Measurements from ENCODE around the gene ITPKB.
A peak's percentile ranks its signal among the peaks of the same experiment; 100 is the strongest.

ITPKB gene

DNA sequence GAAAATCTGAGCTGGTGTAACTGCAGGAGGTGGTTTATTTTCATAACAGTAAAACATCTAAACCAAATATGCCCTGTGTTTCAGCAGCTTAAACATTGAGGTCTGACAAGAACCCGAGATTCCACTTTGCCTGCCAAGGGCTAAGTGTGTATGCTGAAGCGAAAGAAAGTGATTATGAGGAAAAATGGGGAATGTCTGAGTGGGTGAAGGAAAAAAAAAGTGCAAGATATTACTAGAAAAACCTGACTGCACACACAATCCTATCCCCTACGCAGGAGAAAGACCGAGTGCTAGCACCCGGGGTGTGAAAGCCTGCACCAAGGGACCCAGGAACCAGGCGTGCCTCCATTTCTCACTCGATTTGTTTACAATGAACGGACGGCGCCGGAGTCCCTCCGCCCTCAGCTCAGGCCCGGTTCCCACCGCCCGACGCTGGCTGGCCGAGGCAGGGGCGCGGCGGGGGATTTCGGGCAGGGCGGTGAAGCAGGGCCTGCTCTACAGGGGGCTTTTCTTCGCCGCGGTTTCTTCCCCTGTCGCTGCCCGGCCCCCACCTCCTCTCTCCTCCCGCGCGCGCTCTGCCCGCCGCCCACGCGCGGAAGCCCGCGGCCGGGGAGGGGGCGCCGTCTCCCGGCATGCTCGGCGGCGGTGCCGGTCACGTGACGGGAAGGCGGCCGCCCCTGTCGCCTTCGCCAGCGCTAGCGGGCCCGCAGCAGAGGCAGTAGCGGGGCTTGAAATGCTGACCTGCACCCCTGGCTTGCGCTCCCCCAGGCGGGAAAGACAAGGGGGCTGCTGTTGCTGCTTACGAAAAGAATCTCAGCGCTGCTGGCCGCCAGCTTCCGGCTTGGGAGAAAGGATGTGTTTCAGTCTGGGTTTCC, 35.9 kb downstream of the ITPKB start:
- peak; percentile 52 to 80 (median 64) for DNase-seq

GRCh38 chr1:226702318-226702956, 36.6 kb downstream of the ITPKB start:
- no peak for DNase-seq

DNA sequence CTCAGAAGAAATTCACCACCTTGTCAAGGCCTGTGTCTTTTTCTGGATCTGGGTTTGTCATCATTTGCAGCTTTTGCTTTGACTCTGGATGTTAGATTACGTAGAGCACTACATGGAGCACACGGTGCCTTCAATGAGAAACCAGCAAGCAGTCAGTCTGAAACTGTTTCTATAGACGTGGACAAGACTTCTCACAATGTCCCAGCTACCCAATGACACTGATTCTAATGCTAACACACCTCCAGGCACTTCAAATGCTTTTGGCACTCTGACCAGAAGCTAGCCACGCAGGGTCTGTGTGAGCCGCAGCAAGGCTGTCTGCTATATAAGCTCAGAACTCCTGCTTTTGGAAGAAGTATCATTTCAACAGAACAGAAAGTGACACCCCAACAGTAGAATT, 38.2 kb downstream of the ITPKB start:
- DNase-seq, result no peak

DNA sequence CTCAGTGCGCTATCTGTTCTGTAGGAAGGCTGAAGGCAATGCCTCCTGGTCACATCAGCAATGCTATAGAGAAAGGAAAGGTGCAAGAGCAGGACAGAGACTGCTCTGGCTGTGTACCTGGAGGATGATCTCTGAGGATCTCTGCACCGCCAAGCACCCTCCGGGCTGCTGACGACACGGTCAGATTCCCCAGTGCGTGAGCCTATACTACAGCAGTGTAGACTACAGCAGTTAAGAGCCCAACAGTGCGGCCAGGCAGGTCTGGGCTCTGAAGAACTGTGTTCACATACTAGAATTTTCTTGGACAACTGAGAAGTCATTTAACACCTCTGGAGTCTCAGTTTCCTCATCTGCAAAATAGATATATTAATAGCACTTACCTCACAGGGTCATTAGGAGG, 39.9 kb downstream of the ITPKB start:
- no peak for DNase-seq

DNA sequence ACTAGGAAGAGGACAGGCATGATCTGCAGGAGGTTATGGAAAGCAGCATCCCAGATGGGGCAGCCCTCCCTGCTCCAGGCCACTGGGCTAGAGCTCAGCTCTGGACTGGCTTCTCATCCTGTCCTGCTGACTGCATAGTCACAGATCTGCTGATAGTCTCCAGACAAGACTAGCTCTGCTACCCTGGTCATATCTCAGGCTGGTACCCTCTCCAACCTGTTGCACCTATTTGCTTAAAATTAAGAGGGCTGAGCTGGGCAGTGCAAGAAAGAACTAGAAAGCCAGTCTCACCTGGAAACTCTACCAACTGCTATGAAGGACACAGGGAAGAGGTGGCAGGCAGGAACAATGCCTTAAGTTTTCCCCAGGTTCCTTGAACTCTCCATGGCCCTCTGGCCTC, 40.4 kb downstream of the ITPKB start:
- DNase-seq, result no peak

DNA sequence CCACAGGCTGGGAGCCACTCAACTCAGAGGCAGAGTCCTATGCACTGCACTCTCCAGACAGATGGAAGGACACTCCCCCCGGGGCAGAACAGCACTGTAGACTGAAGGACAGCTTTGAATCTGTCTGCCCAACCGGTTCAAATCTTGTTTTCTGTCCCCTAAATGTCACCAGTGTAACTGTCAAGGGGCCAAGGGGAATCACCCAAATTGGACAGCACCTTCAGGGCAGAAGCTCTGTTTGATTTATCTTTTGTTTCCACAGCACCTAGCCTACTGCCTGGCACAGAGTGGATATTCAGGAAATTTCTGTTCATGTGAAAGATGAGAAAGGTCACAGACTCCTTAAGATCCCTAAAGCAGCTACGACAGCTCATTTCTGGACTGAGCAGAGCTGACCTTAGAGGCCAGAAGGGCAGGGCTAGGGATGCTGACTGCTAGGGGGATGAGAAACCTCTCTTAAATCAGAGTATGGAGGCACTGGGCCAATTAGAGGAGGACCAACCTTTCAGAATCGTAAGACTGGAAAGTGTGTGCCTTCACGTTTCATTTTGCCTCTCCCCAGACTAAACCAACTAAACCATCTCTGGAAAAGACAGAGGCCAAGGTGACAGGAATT, 41.0 kb downstream of the ITPKB start:
- no peak for DNase-seq

- no peak for DNase-seq
These were observed 41.7 kb downstream of the ITPKB start for GRCh38 chr1:226697151-226697928.

DNA sequence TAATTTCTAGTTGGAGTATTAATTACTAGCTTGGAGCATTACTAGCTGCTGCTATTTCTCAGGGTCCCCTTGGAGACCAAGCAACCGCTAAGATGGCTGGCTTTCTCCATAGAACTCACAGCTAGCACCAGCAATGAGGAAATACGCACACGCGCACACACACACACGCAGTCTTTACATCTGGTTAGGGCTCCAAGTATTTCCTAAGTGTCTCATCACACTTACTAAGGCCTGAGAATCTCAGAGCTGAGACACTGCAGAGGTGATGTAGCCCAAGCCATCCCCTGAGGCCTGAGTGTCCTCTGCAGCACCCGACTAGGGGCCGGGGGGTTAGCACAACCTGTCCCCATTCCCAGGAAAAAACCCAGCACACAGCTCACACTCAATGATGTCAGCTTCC, 42.5 kb downstream of the ITPKB start:
- no peak for DNase-seq

DNA sequence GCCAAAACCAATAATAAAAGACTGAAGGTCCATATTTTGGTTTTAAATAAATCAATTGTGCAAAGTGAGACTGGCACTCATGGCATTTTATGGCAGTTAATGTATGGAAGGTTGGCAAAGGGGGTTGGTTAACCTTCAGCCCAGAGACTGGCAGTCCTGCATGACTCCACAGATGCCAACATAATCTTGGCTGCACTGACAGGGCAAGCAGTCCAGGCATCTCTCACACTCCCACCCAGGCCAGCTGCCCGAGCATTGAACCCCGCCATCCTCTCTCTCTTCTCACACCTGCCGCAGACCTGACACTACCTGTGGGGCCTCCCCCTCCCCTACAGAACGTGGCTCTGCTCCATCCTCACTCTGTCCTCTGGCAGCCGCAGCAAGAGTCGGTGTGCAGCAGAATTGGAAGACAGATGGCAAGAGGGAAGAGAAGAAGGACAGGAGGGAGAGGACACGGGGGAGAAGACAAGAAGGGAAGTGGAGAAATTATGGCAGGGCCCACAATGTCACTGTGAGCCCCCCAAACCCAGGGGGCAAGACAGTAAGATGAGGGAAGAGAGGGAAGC, 43.7 kb downstream of the ITPKB start:
- DNase-seq, result no peak

- DNase-seq, result no peak
These were observed 46.3 kb downstream of the ITPKB start for GRCh38 chr1:226692823-226693222.

- no peak for DNase-seq
These were observed 46.9 kb downstream of the ITPKB start for GRCh38 chr1:226692051-226692792.

GRCh38 chr1:226691247-226691646, 47.8 kb downstream of the ITPKB start:
- no peak for DNase-seq

DNA sequence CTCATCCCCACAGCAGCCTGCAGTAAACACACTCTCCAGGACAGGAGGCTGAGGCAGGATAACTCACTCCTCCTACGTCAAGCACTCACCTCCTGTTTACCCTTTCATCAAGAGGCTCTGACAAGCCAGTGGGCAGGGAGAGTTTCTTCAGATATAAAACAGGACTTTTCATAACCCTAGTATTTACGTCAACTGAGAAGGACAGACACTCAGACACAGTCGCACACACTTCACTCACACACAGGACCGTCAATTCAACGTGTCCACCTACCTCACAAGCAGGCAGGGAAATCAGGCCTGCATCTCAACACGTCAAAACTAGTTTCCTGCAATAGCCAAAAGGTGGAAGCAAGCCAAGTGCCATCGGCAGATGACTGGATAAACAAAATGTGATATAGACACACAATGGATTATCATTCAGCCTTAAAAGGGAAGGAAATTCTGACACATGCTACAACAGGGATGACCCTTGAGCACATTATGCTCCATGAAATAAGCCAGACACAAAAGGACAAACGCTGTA, 48.6 kb downstream of the ITPKB start:
- no peak for DNase-seq

DNA sequence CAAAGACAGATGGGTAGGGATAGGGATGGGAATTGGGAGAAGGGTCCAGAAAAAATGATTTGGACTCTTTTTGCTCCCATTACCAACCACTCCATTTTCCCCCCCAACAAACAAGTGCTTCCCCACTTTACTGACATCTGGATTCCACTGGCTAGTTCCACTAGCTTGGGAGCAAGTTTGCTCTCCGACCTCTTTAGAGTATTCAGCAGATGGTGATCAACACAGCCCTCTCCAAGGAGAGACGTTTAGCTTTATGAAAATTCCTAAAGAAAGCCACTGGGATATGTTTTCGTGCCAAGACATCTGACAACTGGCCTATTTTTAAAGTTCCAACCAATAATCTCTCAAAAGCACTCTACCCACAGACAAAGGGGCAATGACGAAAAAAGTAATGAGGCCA, 50.3 kb downstream of the ITPKB start:
- DNase-seq, result no peak

DNA sequence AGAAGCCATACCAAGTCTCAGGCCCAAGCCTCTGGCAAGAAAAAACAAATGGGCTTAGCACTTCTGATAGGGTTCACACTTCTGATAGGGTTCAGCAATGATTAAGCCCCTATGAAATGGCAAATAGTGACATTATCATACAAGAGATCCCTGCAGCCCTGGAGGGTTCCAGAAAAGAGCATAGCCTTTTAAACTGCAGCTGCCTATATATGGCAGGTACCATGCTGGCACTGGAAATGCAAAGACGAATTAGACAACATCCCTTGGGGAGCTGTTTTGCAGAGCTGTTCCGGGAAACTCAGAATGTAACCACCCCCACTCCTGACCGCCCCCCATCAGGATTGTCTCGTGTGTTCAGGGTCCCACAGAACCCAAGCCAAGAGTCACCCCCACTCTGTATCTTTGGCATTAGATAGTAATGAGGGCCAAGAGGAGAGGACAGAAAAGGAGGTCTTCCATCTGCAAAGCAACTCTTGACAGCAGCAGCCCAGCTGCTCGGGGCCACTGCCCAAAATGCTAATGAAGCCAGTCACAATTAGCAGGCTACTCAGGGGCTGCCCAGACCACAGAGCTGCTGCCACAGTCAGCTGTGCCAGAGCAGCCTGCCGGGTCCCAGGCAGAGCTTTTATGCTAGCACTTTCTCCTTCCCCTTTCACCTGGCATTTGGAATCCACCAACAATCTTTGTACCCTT, 50.9 kb downstream of the ITPKB start:
- no peak for DNase-seq

GRCh38 chr1:226687426-226687825, 51.7 kb downstream of the ITPKB start:
- no peak for DNase-seq

- DNase-seq, result no peak
These were observed 52.3 kb downstream of the ITPKB start for GRCh38 chr1:226686440-226687425.

GRCh38 chr1:226685196-226685820, 53.8 kb downstream of the ITPKB start:
- DNase-seq, result no peak

- DNase-seq, result no peak
These were observed 55.1 kb downstream of the ITPKB start for GRCh38 chr1:226684026-226684425.
